BJ (cell line): ENCODE measurements around the gene KCNQ5. TPM values are rescaled to one million over a fixed set of nuclear protein-coding genes. Genes with fewer than 3 reads are reported as not detected.
A peak's percentile ranks its signal among the peaks of the same experiment; 100 is the strongest.

ENCODE experiments used
- CTCF ChIA-PET: fragments of 350-600 bp; formaldehyde crosslinking; extraction: SDS; loops from one replicate; lab custom pipeline; 2021; ENCODE audit warnings: antibody characterized with exemption, inconsistent platforms; lab: Yijun Ruan, JAX
- POLR2A ChIA-PET: fragments of 300-600 bp; sonication (Branson Sonifier 250); formaldehyde crosslinking; extraction: SDS; loops from one replicate; lab custom pipeline; 2021; ENCODE audit warnings: antibody characterized with exemption; lab: Charles Lee
- DNase-seq: peaks from one replicate; pipeline ENCODE4 v3.0.0-alpha.2; 2011; ENCODE audit warnings: low read depth
- H3K27me3 ChIP-seq: 2 replicates; pipeline ENCODE4 v1.6.0; 2011; ENCODE audit warnings: low read length; ENCODE audit not compliant: control insufficient read depth, insufficient read depth
- H3K36me3 ChIP-seq: 2 replicates; pipeline ENCODE4 v1.5.1; 2011; ENCODE audit warnings: low read length; ENCODE audit not compliant: control insufficient read depth, insufficient read depth
- H3K4me3 ChIP-seq: 2 replicates; pipeline ENCODE4 v1.5.1; 2011; ENCODE audit warnings: low read depth, mild to moderate bottlenecking, control low read depth, low read length
- polyA plus RNA-seq: library from polyadenylated mRNA; depleted of rRNA; stranded (reverse); fragments of >200 nt; gene quantifications from 2 replicates; pipeline ENCODE4 v1.2.3, GENCODE V29; 2011
- TF ChIP-seq, protein P1 (sequence below): IDR thresholded peaks from 2 replicates; pipeline ENCODE4 v1.5.1; 2011; ENCODE audit warnings: low read depth, mild to moderate bottlenecking, control low read depth, inconsistent platforms, low read length, moderate library complexity; ENCODE audit not compliant: insufficient read depth

Gene KCNQ5
- polyA plus RNA-seq, 1 experiment, result 1.4 TPM

DNA sequence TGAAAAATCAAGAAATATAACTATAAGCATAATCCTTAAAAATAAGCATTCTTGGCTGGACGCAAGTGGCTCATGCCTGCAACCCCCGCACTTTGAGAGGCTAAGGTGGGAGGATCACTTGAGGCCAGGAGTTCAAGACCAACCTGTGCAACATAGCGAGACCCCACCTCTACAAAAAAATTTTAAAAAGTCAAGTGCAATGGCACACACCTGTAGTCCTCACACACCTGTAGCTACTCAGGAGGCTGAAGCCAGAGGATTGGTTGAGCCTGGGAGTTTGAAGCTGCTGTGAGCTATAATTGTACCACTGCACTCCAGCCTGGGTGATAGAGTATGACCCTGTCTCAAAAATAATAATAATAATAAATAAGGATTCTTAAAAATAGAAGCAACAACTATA is 494.5 kb downstream of the KCNQ5 start:
- Histone ChIP-seq H3K27me3 (no peaks in the 10 kb centered on the region), H3K36me3 (no peaks in the 10 kb centered on the region), H3K4me3 (no peak overlapping the region)
- POLR2A ChIA-PET, result no interaction called here
- CTCF ChIA-PET, result interaction anchor here (1.0 kb wide), 1 partner anchor 500 kb away, joined by 3 read pairs; no protein-coding TSS in a partner anchor
- TF ChIP-seq, protein P1, sequence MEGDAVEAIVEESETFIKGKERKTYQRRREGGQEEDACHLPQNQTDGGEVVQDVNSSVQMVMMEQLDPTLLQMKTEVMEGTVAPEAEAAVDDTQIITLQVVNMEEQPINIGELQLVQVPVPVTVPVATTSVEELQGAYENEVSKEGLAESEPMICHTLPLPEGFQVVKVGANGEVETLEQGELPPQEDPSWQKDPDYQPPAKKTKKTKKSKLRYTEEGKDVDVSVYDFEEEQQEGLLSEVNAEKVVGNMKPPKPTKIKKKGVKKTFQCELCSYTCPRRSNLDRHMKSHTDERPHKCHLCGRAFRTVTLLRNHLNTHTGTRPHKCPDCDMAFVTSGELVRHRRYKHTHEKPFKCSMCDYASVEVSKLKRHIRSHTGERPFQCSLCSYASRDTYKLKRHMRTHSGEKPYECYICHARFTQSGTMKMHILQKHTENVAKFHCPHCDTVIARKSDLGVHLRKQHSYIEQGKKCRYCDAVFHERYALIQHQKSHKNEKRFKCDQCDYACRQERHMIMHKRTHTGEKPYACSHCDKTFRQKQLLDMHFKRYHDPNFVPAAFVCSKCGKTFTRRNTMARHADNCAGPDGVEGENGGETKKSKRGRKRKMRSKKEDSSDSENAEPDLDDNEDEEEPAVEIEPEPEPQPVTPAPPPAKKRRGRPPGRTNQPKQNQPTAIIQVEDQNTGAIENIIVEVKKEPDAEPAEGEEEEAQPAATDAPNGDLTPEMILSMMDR, result no peak
- no peak for DNase-seq

DNA sequence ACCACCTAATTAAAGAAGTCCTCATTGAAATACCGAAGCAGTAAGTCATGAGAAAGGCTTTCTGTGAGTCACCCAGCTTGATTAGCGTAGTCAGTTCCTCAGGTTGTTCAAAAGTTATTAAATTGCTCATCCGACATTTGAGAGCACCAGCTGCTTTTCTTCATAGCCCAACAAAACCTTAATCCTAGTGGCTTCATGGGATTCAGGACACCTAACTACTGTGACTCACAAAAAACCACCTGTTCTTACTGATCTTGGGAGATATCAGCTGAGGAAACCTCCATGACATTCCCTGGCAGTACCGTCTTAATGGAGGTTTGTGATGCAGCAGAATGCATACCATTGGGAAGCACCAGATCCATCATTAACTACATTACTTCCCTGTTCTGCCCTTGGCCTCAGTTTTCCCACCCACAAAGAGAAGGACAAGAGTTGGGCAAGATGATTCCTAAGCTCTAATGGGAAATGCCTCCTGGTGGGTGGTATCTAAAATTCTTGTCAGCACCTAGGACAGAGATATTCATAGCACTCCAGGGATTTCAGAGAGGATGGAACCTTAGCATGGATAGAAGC is 499.6 kb downstream of the KCNQ5 start:
- TF ChIP-seq, protein P1, result peak; percentile 45
- Histone ChIP-seq H3K4me3 (no peak overlapping the region), H3K36me3 (no peaks in the 10 kb centered on the region), H3K27me3 (no peaks in the 10 kb centered on the region)
- POLR2A ChIA-PET, result no interaction called here
- CTCF ChIA-PET, result interaction anchor here (0.6 to 1.2 kb wide), 4 partner anchors 8 to 505 kb away, joined by 3 to 5 read pairs (median 4); no protein-coding TSS in a partner anchor
- DNase-seq, result peak; percentile 39

DNA sequence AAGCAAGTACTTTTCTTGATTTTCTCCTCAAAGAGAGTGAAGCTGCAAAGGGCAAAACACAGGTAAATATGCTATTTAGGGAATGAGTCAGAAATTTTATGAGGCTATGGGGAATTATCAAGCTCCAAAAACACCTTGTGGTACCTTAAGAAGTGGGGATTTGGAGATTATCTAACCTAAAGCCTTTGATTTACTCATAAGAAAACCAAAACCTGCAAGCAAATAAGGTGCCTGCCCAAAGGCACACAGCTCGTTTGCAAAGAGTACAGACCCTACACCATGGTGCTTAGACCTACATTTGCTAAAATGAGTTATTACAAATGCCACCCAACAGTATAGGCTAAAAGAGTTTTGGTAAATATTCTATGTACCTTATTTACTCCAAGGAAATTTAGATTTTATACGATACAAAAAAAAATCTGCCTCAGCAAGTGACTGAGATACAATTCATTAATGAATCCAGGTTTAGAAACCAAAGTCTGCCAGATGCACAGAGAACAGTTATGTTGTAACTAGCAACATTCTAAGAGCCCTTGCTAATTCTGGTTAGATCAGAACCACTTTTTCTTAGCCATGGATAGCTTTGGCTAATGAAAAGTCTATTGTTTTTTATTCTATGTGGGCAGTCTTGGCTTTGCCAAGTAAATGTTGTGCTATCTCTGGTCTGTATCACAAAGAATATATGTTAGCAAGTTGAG is 501.9 kb downstream of the KCNQ5 start:
- Histone ChIP-seq H3K36me3 (no peaks in the 10 kb centered on the region), H3K27me3 (no peaks in the 10 kb centered on the region), H3K4me3 (no peak overlapping the region)
- DNase-seq, result no peak
- POLR2A ChIA-PET, result no interaction called here
- CTCF ChIA-PET, result no interaction called here
- TF ChIP-seq, protein P1, result no peak

DNA sequence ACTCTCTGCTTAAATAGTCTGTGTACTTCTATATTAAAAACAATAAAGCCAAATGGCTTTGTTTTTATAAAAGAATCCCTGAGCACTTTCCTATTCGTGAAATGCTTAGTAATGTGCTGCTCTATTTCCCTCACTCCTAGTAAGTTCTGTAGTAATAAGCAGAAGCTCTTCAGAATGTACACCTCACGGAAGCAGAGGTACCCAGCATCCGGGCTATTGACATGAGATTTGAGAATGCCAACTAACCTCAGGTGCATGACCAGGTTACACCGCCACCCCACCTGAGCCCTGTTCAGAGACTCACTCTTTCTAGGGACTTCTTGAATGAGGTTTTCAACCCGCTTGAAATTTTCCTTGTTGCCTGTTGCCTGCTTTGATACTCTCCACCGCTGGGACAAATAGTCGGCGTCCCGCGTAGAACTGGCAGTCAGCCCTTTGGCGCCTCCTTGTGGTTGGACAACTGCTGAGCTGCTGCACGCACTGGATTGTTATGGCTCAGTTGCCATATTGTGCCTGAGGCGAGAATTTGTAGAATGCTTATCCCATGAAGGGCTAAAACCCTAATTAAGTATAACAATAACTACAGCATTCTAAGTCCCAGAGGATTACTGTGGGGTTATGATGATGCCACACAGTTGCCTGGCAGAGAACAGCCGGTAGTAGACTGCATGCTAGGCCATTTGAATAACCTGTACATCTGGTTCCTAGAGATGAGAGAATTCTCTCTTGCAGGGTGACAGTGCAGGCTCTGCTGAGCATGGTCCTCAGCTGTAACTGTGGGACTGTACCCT is 508.0 kb downstream of the KCNQ5 start:
- Histone ChIP-seq H3K36me3 (no peaks in the 10 kb centered on the region), H3K27me3 (no peaks in the 10 kb centered on the region), H3K4me3 (no peak overlapping the region)
- DNase-seq, result peak; percentile 17
- POLR2A ChIA-PET, result no interaction called here
- TF ChIP-seq, protein P1, result peak; percentile 97
- CTCF ChIA-PET, result interaction anchor here (0.7 to 6.5 kb wide), 17 partner anchors 10 to 719 kb away, joined by 3 to 117 read pairs (median 5); partner anchors contain the start of gene KCNQ5

DNA sequence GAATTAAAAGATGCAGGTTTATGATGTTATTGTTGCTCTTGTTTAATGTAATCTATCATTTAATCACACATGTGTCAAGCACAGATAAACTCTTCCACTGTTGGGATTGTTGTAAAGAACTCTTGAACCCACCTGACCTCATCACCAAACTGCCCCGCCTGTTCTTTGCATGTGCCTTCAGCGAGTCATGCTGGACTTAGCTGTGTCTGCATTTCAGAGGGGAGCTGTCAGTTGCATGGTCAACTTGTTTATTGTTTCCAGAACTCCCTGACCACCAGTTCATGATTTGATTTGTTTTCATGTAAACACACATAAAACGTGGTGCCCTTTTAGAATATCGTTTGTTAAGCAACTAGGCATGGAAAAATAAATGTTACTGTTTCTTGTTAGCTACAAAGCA is 509.8 kb downstream of the KCNQ5 start:
- POLR2A ChIA-PET, result no interaction called here

More for the DNA sequence above, 509.8 kb downstream of the KCNQ5 start:
- no peak for DNase-seq
- TF ChIP-seq, protein P1, result no peak
- Histone ChIP-seq H3K36me3 (no peaks in the 10 kb centered on the region), H3K4me3 (no peak overlapping the region), H3K27me3 (no peaks in the 10 kb centered on the region)
- CTCF ChIA-PET, result interaction anchor here (0.9 to 4.0 kb wide), 7 partner anchors 10 to 720 kb away, joined by 3 to 26 read pairs (median 3); no protein-coding TSS in a partner anchor
